Suppressor macrophage (primary cell): ENCODE data around the gene CCN5.

Source experiments
- DNase-seq, 4 experiments: peaks; one replicate each; pipeline ENCODE4 v3.0.0-alpha.2; 2020 to 2022

The CCN5 gene

GRCh38 chr20:44695295-44695673 is 19.9 kb upstream of the CCN5 start:
- DNase-seq: no peak

GRCh38 chr20:44695674-44696300 is 19.4 kb upstream of the CCN5 start:
- no peak for DNase-seq

- no peak for DNase-seq
Measured at GRCh38 chr20:44696315-44696714, 18.9 kb upstream of the CCN5 start.

GRCh38 chr20:44697041-44697440 is 18.1 kb upstream of the CCN5 start:
- peak in 3 of 4 experiments; percentile 27 to 40 (median 35) for DNase-seq

GRCh38 chr20:44698351-44698750 is 16.8 kb upstream of the CCN5 start:
- no peak for DNase-seq

GRCh38 chr20:44700306-44700705 is 14.9 kb upstream of the CCN5 start:
- no peak for DNase-seq

GRCh38 chr20:44701118-44701857 is 13.9 kb upstream of the CCN5 start:
- no peak for DNase-seq

- DNase-seq: no peak
Measured at GRCh38 chr20:44701858-44702256, 13.3 kb upstream of the CCN5 start.

- DNase-seq: peak; percentile 59 to 79 (median 69)
Measured at GRCh38 chr20:44702776-44703175, 12.4 kb upstream of the CCN5 start.

- no peak for DNase-seq
Measured at GRCh38 chr20:44703183-44703925, 11.8 kb upstream of the CCN5 start.

- DNase-seq: no peak
Measured at GRCh38 chr20:44703956-44704488, 11.1 kb upstream of the CCN5 start.

- no peak for DNase-seq
Measured at GRCh38 chr20:44704551-44704971, 10.6 kb upstream of the CCN5 start.

- no peak for DNase-seq
Measured at GRCh38 chr20:44705364-44706094, 9.6 kb upstream of the CCN5 start.

GRCh38 chr20:44706301-44707017 is 8.7 kb upstream of the CCN5 start:
- DNase-seq: no peak

GRCh38 chr20:44707018-44707579 is 8.1 kb upstream of the CCN5 start:
- no peak for DNase-seq

- DNase-seq: no peak
Measured at GRCh38 chr20:44709380-44709779, 5.8 kb upstream of the CCN5 start.

GRCh38 chr20:44709797-44710196 is 5.4 kb upstream of the CCN5 start:
- DNase-seq: no peak

- DNase-seq: no peak
Measured at GRCh38 chr20:44711237-44711636, 3.9 kb upstream of the CCN5 start.

- DNase-seq: no peak
Measured at GRCh38 chr20:44714102-44714700, 968 bp upstream of the CCN5 start.

- DNase-seq: no peak
Measured at GRCh38 chr20:44715499-44716308, 535 bp downstream of the CCN5 start.
